ENCODE data around the gene OR10G4. TPM values are rescaled to one million over a fixed set of nuclear protein-coding genes. Genes with fewer than 3 reads are reported as not detected.

Gene OR10G4
- total RNA-seq, 1 experiment from 2014 or later = not detected

Other genes starting within 250 kb of the OR10G4 start
- gene OR6M1, start 206.6 kb upstream of the OR10G4 start, total RNA-seq (2014; rRNA removed; shearing (Covaris generic)) = not detected in 2 replicates
- not detected in 2 replicates for gene TMEM225, start 127.3 kb upstream of the OR10G4 start, total RNA-seq (2014; rRNA removed; shearing (Covaris generic))
- gene OR8D4, start 110.8 kb upstream of the OR10G4 start, total RNA-seq (2014; rRNA removed; shearing (Covaris generic)) = not detected in 2 replicates
- gene OR4D5, start 73.4 kb upstream of the OR10G4 start, total RNA-seq (2014; rRNA removed; shearing (Covaris generic)) = not detected in 2 replicates
- gene OR6T1, start 69.2 kb upstream of the OR10G4 start, total RNA-seq (2014; rRNA removed; shearing (Covaris generic)) = not detected in 2 replicates
- gene OR10S1, start 35.2 kb upstream of the OR10G4 start, total RNA-seq (2014; rRNA removed; shearing (Covaris generic)) = not detected in 2 replicates
- gene OR10G6, start 17.8 kb upstream of the OR10G4 start, total RNA-seq (2014; rRNA removed; shearing (Covaris generic)) = not detected in 2 replicates
- gene OR10G9, start 10.0 kb downstream of the OR10G4 start, total RNA-seq (2014; rRNA removed; shearing (Covaris generic)) = not detected in 2 replicates
- gene OR10G8, start 13.8 kb downstream of the OR10G4 start, total RNA-seq (2014; rRNA removed; shearing (Covaris generic)) = not detected in 2 replicates
- not detected in 2 replicates for gene OR10G7, start 28.3 kb downstream of the OR10G4 start, total RNA-seq (2014; rRNA removed; shearing (Covaris generic))
- 5.2 and 6.6 TPM in 2 replicates for gene VWA5A, start 102.5 kb downstream of the OR10G4 start, total RNA-seq (2014; rRNA removed; shearing (Covaris generic))
- not detected in 2 replicates for gene OR10D3, start 170.3 kb downstream of the OR10G4 start, total RNA-seq (2014; rRNA removed; shearing (Covaris generic))
- gene OR8G1, start 228.1 kb downstream of the OR10G4 start, total RNA-seq (2014; rRNA removed; shearing (Covaris generic)) = not detected in 2 replicates
- not detected in 2 replicates for gene OR8G5, start 243.4 kb downstream of the OR10G4 start, total RNA-seq (2014; rRNA removed; shearing (Covaris generic))